Uterus (tissue), 2 donors: ENCODE measurements around the gene CCDC57.

ENCODE experiments used
- POLR2A ChIP-seq, 2 donors: fragments of 450-650 bp; IDR thresholded peaks; one replicate each; pipeline ENCODE4 v1.6.1; 2016; ENCODE audit warnings: antibody characterized with exemption in 2 of 2, mild to moderate bottlenecking in 1 of 2, moderate library complexity in 1 of 2
- TF ChIP-seq, protein P1 (sequence below), 4 experiments: fragments of 200-600 bp in 2 of 4; fragments of 450-650 bp in 2 of 4; sonication (generic) in 2 of 4; IDR thresholded peaks; one replicate each; pipeline ENCODE4 v1.5.1; 2016 to 2019; ENCODE audit warnings: antibody characterized with exemption in 4 of 4, mild to moderate bottlenecking in 2 of 4, moderate library complexity in 1 of 4

- TF ChIP-seq, protein P1, sequence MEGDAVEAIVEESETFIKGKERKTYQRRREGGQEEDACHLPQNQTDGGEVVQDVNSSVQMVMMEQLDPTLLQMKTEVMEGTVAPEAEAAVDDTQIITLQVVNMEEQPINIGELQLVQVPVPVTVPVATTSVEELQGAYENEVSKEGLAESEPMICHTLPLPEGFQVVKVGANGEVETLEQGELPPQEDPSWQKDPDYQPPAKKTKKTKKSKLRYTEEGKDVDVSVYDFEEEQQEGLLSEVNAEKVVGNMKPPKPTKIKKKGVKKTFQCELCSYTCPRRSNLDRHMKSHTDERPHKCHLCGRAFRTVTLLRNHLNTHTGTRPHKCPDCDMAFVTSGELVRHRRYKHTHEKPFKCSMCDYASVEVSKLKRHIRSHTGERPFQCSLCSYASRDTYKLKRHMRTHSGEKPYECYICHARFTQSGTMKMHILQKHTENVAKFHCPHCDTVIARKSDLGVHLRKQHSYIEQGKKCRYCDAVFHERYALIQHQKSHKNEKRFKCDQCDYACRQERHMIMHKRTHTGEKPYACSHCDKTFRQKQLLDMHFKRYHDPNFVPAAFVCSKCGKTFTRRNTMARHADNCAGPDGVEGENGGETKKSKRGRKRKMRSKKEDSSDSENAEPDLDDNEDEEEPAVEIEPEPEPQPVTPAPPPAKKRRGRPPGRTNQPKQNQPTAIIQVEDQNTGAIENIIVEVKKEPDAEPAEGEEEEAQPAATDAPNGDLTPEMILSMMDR (IDR thresholded peaks at IDR 0.05), result no peak
- TF ChIP-seq POLR2A (IDR thresholded peaks at IDR 0.05), result no peak
Observed at GRCh38 chr17:82055023-82055964, 157.3 kb downstream of the CCDC57 start.
